SK-N-SH treated with all-trans-retinoic acid at 6 μM for 48 hours (cell line): Measurements from ENCODE around the gene ZNF391.

ENCODE experiments used
- ATAC-seq: fragments of 200-7000 bp; cut with Tn5 transposase; 3 replicates; pipeline ENCODE4 v1.9.1; 2020; ENCODE audit warnings: mild to moderate bottlenecking, moderate library complexity
- ARNTL ChIP-seq: fragments of 450-650 bp; formaldehyde crosslinking; IDR thresholded peaks from 2 replicates; pipeline ENCODE4 v1.5.0; 2020; ENCODE audit warnings: low read depth, mild to moderate bottlenecking, moderate library complexity, borderline replicate concordance
- BACH2 ChIP-seq: fragments of 250-450 bp; sonication (Bioruptor Pico); IDR thresholded peaks from 2 replicates; pipeline ENCODE4 v1.9.0; 2021; ENCODE audit warnings: mild to moderate bottlenecking, borderline replicate concordance
- CSDC2 ChIP-seq: fragments of 250-450 bp; sonication (Bioruptor Pico); IDR thresholded peaks from 2 replicates; pipeline ENCODE4 v1.5.0; 2020; ENCODE audit warnings: mild to moderate bottlenecking, moderate library complexity
- ESRRG ChIP-seq: fragments of 250-450 bp; sonication (Bioruptor Pico); IDR thresholded peaks from 2 replicates; pipeline ENCODE4 v1.6.1; 2021; ENCODE audit warnings: mild to moderate bottlenecking
- GLIS3 ChIP-seq: fragments of 250-450 bp; sonication (Bioruptor Pico); IDR thresholded peaks from 2 replicates; pipeline ENCODE4 v1.5.0; 2020; ENCODE audit warnings: mild to moderate bottlenecking, moderate library complexity
- ISL1 ChIP-seq: fragments of 250-450 bp; sonication (Bioruptor Pico); IDR thresholded peaks from 2 replicates; pipeline ENCODE4 v2.1.2; 2022; ENCODE audit warnings: mild to moderate bottlenecking, moderate library complexity
- OSR1 ChIP-seq: fragments of 250-450 bp; sonication (Bioruptor Pico); IDR thresholded peaks from 2 replicates; pipeline ENCODE4 v1.8.0; 2022; ENCODE audit warnings: moderate library complexity, mild to moderate bottlenecking, inconsistent platforms
- PPARA ChIP-seq: fragments of 250-450 bp; sonication (Bioruptor Pico); IDR thresholded peaks from 2 replicates; pipeline ENCODE4 v1.5.0; 2020; ENCODE audit warnings: mild to moderate bottlenecking, borderline replicate concordance
- RARB ChIP-seq: fragments of 250-450 bp; sonication (Bioruptor Pico); IDR thresholded peaks from 2 replicates; pipeline ENCODE4 v1.8.0; 2021; ENCODE audit warnings: mild to moderate bottlenecking, moderate library complexity
- SNAI2 ChIP-seq: fragments of 250-450 bp; sonication (Bioruptor Pico); IDR thresholded peaks from 2 replicates; pipeline ENCODE4 v1.5.0; 2020; ENCODE audit warnings: mild to moderate bottlenecking, moderate library complexity
- TCF4 ChIP-seq: fragments of 250-450 bp; sonication (Bioruptor Pico); IDR thresholded peaks from 2 replicates; pipeline ENCODE4 v1.8.0; 2021; ENCODE audit warnings: mild to moderate bottlenecking, moderate library complexity, borderline replicate concordance
- TOX ChIP-seq: fragments of 250-450 bp; sonication (Bioruptor Pico); IDR thresholded peaks from 2 replicates; pipeline ENCODE4 v1.8.0; 2021; ENCODE audit warnings: mild to moderate bottlenecking, moderate library complexity, borderline replicate concordance
- ZC3H10 ChIP-seq: fragments of 250-450 bp; sonication (Bioruptor Pico); IDR thresholded peaks from 2 replicates; pipeline ENCODE4 v1.5.1; 2021; ENCODE audit warnings: mild to moderate bottlenecking, moderate library complexity
- ZFP3 ChIP-seq: fragments of 250-450 bp; sonication (Bioruptor Pico); IDR thresholded peaks from 2 replicates; pipeline ENCODE4 v1.5.0; 2020; ENCODE audit warnings: mild to moderate bottlenecking, moderate library complexity
- ZFP30 ChIP-seq: fragments of 450-650 bp; formaldehyde crosslinking; IDR thresholded peaks from 2 replicates; pipeline ENCODE4 v1.5.0; 2022; ENCODE audit warnings: mild to moderate bottlenecking, moderate library complexity
- ZNF565 ChIP-seq: fragments of 450-650 bp; formaldehyde crosslinking; conservative IDR thresholded peaks from 2 replicates; pipeline ENCODE4 v1.5.0; 2020; ENCODE audit warnings: low read depth, mild to moderate bottlenecking, moderate library complexity
- ZNF70 ChIP-seq: fragments of 450-650 bp; formaldehyde crosslinking; IDR thresholded peaks from 2 replicates; pipeline ENCODE4 v1.5.0; 2020; ENCODE audit warnings: mild to moderate bottlenecking, moderate library complexity
- ZNF8 ChIP-seq: fragments of 450-650 bp; formaldehyde crosslinking; IDR thresholded peaks from 2 replicates; pipeline ENCODE4 v1.5.0; 2020; ENCODE audit warnings: mild to moderate bottlenecking, moderate library complexity
- TF ChIP-seq, protein P1 (sequence below): fragments of 250-450 bp; sonication (Bioruptor Pico); IDR thresholded peaks from 2 replicates; pipeline ENCODE4 v1.5.1; 2021; ENCODE audit warnings: mild to moderate bottlenecking, moderate library complexity
- TF ChIP-seq, protein P2 (sequence below): fragments of 250-450 bp; sonication (Bioruptor Pico); IDR thresholded peaks from 2 replicates; pipeline ENCODE4 v1.8.0; 2021; ENCODE audit warnings: low read depth, mild to moderate bottlenecking, moderate library complexity, borderline replicate concordance
- TF ChIP-seq, protein P3 (sequence below): fragments of 250-450 bp; sonication (Bioruptor Pico); IDR thresholded peaks from 2 replicates; pipeline ENCODE4 v1.8.0; 2020; ENCODE audit warnings: mild to moderate bottlenecking, moderate library complexity, borderline replicate concordance
- TF ChIP-seq, protein P4 (sequence below): fragments of 250-450 bp; sonication (Bioruptor Pico); IDR thresholded peaks from 2 replicates; pipeline ENCODE4 v1.5.1; 2020; ENCODE audit warnings: low read depth, mild to moderate bottlenecking, moderate library complexity
- TF ChIP-seq, protein P5 (sequence below): fragments of 250-450 bp; sonication (Bioruptor Pico); IDR thresholded peaks from 2 replicates; pipeline ENCODE4 v1.5.0; 2020; ENCODE audit warnings: mild to moderate bottlenecking, moderate library complexity

Gene ZNF391

DNA sequence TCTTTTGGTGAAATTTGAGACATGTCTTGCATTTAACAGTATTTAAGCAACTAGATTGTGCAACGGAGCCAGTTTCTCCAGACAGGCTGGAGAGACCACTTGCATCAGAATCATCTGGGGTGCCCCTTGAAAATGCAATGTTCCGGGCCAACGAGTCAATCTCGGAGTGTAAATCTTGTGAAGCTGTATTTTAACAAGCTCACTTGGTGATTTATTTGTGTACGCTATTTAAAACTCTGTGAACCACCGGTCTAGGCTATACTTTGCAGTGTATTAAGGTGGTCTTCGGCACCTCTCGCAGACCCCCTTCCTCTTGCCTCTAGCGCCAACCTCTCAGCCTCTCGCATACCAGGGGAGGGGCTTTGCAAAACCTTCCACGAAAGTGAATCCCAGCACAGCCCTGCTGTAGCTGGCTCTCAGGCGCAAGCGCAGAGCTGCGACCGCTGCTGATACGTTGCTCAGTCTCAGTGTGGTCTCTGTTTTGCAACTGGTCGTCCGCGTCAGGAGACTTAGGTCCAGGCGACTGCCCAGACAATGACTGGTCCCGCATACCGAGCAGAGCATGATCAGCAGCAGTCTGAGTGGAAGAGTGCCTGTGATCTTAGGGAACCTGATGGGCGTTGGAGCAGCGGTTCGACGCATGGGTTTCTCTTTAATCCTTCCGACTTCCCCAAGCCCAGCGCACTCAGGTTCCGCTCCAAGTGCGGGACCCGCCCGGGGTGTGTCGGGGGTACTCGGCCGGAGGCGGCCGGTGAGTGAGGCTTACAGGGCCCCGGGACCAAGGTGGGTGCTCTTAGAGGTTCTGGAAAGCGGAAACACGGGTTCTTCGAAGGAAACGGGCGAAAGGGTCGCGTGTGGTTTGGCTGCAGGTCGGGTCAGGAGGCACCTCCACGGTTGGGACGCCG lies at the start of gene ZNF391:
TSS of gene ZNF391 (plus strand) at position 467 of the 905 bp plus-strand sequence. CDS start 11,612 bp downstream, outside the sequence.
- peak; percentile 98 for ATAC-seq
- TF ChIP-seq ZNF70 (CRISPR knock-in tag): no peak
- no peak for TF ChIP-seq RARB (CRISPR knock-in tag)
- TF ChIP-seq, protein P1, sequence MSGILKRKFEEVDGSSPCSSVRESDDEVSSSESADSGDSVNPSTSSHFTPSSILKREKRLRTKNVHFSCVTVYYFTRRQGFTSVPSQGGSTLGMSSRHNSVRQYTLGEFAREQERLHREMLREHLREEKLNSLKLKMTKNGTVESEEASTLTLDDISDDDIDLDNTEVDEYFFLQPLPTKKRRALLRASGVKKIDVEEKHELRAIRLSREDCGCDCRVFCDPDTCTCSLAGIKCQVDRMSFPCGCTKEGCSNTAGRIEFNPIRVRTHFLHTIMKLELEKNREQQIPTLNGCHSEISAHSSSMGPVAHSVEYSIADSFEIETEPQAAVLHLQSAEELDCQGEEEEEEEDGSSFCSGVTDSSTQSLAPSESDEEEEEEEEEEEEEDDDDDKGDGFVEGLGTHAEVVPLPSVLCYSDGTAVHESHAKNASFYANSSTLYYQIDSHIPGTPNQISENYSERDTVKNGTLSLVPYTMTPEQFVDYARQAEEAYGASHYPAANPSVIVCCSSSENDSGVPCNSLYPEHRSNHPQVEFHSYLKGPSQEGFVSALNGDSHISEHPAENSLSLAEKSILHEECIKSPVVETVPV (CRISPR knock-in tag): no peak
- no peak for TF ChIP-seq ZFP30 (CRISPR knock-in tag)
- TF ChIP-seq ZNF8 (CRISPR knock-in tag): 0 out of 2 replicates have a peak, but pooled peaks have one; percentile 12
- TF ChIP-seq PPARA: no peak
- TF ChIP-seq, protein P2, sequence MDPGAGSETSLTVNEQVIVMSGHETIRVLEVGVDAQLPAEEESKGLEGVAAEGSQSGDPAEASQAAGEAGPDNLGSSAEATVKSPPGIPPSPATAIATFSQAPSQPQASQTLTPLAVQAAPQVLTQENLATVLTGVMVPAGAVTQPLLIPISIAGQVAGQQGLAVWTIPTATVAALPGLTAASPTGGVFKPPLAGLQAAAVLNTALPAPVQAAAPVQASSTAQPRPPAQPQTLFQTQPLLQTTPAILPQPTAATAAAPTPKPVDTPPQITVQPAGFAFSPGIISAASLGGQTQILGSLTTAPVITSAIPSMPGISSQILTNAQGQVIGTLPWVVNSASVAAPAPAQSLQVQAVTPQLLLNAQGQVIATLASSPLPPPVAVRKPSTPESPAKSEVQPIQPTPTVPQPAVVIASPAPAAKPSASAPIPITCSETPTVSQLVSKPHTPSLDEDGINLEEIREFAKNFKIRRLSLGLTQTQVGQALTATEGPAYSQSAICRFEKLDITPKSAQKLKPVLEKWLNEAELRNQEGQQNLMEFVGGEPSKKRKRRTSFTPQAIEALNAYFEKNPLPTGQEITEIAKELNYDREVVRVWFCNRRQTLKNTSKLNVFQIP (CRISPR knock-in tag): 0 out of 2 replicates have a peak, but pooled peaks have one; percentile 78
- TF ChIP-seq ARNTL (CRISPR knock-in tag): no peak
- peak; percentile 74; the same call in 1 of the 2 replicates for TF ChIP-seq SNAI2 (CRISPR knock-in tag)
- TF ChIP-seq ZFP3: 0 out of 2 replicates have a peak, but pooled peaks have one; percentile 57
- TF ChIP-seq OSR1: no peak
- no peak for TF ChIP-seq ESRRG (CRISPR knock-in tag)
- TF ChIP-seq TOX (CRISPR knock-in tag): no peak
- TF ChIP-seq BACH2 (CRISPR knock-in tag): no peak
- TF ChIP-seq, protein P3, sequence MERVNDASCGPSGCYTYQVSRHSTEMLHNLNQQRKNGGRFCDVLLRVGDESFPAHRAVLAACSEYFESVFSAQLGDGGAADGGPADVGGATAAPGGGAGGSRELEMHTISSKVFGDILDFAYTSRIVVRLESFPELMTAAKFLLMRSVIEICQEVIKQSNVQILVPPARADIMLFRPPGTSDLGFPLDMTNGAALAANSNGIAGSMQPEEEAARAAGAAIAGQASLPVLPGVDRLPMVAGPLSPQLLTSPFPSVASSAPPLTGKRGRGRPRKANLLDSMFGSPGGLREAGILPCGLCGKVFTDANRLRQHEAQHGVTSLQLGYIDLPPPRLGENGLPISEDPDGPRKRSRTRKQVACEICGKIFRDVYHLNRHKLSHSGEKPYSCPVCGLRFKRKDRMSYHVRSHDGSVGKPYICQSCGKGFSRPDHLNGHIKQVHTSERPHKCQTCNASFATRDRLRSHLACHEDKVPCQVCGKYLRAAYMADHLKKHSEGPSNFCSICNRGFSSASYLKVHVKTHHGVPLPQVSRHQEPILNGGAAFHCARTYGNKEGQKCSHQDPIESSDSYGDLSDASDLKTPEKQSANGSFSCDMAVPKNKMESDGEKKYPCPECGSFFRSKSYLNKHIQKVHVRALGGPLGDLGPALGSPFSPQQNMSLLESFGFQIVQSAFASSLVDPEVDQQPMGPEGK: 0 out of 2 replicates have a peak, but pooled peaks have one; percentile 14
- no peak for TF ChIP-seq ZNF565
- TF ChIP-seq, protein P4, sequence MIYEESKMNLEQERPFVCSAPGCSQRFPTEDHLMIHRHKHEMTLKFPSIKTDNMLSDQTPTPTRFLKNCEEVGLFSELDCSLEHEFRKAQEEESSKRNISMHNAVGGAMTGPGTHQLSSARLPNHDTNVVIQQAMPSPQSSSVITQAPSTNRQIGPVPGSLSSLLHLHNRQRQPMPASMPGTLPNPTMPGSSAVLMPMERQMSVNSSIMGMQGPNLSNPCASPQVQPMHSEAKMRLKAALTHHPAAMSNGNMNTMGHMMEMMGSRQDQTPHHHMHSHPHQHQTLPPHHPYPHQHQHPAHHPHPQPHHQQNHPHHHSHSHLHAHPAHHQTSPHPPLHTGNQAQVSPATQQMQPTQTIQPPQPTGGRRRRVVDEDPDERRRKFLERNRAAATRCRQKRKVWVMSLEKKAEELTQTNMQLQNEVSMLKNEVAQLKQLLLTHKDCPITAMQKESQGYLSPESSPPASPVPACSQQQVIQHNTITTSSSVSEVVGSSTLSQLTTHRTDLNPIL (CRISPR knock-in tag): no peak
- no peak for TF ChIP-seq GLIS3 (CRISPR knock-in tag)
- TF ChIP-seq ISL1 (CRISPR knock-in tag): no peak
- peak; percentile 71; the same call in 1 of the 2 replicates for TF ChIP-seq CSDC2 (CRISPR knock-in tag)
- no peak for TF ChIP-seq ZC3H10 (CRISPR knock-in tag)
- TF ChIP-seq, protein P5, sequence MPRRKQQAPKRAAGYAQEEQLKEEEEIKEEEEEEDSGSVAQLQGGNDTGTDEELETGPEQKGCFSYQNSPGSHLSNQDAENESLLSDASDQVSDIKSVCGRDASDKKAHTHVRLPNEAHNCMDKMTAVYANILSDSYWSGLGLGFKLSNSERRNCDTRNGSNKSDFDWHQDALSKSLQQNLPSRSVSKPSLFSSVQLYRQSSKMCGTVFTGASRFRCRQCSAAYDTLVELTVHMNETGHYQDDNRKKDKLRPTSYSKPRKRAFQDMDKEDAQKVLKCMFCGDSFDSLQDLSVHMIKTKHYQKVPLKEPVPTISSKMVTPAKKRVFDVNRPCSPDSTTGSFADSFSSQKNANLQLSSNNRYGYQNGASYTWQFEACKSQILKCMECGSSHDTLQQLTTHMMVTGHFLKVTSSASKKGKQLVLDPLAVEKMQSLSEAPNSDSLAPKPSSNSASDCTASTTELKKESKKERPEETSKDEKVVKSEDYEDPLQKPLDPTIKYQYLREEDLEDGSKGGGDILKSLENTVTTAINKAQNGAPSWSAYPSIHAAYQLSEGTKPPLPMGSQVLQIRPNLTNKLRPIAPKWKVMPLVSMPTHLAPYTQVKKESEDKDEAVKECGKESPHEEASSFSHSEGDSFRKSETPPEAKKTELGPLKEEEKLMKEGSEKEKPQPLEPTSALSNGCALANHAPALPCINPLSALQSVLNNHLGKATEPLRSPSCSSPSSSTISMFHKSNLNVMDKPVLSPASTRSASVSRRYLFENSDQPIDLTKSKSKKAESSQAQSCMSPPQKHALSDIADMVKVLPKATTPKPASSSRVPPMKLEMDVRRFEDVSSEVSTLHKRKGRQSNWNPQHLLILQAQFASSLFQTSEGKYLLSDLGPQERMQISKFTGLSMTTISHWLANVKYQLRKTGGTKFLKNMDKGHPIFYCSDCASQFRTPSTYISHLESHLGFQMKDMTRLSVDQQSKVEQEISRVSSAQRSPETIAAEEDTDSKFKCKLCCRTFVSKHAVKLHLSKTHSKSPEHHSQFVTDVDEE (CRISPR knock-in tag): no peak; the same call in 1 of the 2 replicates
- TF ChIP-seq TCF4 (CRISPR knock-in tag): no peak

DNA sequence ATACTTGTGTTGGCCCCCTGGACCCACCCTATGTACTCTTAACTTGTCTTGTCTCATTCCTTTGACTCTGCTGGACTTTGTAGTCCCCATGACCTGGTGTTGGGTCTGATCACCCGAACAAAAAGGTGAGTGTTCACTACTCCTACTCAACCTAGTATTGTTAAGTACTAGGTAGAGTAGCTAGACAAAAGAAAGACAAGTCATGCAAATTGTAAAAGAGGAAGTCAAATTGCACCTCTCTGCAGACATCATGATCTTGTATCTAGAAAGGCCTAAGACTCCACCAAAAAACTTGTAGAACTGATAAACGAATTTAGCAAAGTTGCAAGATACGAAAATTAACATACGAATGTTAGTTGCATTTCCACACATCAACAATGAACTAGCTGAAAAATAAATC lies 35.7 kb upstream of the ZNF391 start:
- TF ChIP-seq ZFP30 (CRISPR knock-in tag) (no peak), ZNF70 (CRISPR knock-in tag) (no peak), ZC3H10 (CRISPR knock-in tag) (no peak), OSR1 (no peak)
- TF ChIP-seq, all 23 proteins: peak for 0
- ATAC-seq: no peak
